ENCODE measurements around the gene RFX4. TPM values are rescaled to one million over a fixed set of nuclear protein-coding genes. Genes with fewer than 3 reads are reported as not detected.

Gene RFX4
- total RNA-seq, 1 donor from 2014 or later = not detected

DNA sequence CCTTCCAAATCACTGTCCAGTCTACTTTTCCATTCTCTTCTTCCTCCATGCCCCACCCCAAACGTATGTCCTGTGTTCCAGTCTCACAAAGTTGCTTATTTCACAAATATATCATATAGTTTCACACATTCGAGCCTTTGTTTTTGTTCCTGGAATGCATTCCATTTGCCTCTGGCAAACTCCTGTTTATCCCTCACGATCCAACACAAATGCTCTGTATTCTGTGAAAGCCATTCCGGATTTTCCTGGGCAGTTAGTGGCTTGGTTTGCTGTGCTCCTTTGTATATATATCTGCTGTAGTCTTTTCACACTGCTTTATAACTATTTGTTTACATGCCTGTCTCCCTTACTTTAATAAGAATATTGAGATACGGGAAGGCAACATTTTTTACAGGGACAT lies 200.7 kb downstream of the RFX4 start:
- TF ChIP-seq, protein P1, sequence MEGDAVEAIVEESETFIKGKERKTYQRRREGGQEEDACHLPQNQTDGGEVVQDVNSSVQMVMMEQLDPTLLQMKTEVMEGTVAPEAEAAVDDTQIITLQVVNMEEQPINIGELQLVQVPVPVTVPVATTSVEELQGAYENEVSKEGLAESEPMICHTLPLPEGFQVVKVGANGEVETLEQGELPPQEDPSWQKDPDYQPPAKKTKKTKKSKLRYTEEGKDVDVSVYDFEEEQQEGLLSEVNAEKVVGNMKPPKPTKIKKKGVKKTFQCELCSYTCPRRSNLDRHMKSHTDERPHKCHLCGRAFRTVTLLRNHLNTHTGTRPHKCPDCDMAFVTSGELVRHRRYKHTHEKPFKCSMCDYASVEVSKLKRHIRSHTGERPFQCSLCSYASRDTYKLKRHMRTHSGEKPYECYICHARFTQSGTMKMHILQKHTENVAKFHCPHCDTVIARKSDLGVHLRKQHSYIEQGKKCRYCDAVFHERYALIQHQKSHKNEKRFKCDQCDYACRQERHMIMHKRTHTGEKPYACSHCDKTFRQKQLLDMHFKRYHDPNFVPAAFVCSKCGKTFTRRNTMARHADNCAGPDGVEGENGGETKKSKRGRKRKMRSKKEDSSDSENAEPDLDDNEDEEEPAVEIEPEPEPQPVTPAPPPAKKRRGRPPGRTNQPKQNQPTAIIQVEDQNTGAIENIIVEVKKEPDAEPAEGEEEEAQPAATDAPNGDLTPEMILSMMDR (IDR thresholded peaks at IDR 0.05; ENCODE audit: unreplicated experiment) = no peak
- Mint-ChIP-seq H3K27ac (no peak overlapping the region), H3K9me3 (no peaks in the 10 kb centered on the region), H3K4me3 (no peak overlapping the region), H3K4me1 (peaks cover 4% of the 10 kb centered on the region), H3K36me3 (peaks cover 28% of the 10 kb centered on the region), H3K27me3 (ENCODE audit: low read depth) (no peaks in the 10 kb centered on the region)
- no peak for DNase-seq (ENCODE audit: low spot score in 2 of 2, unreplicated experiment in 2 of 2)

DNA sequence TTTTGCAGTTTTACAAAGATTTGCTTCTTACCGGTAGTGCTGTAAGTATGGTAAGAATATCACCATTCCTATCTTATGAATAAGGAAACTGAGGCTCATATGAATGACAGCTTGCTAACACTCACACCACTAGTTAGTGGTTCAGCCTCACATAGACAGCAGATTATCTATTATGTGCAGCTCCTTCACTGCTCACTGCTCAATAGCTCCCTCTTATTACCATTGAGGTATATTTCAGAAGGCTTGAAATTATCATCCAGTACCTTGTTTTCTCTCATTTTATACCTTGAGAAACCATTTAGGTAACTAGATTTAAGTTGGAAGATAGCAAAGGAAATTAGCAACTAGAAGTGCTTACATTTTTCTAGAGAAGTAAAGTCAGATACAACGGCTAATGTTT lies 207.2 kb downstream of the RFX4 start:
- no peaks in the 10 kb centered on the region for H3K27me3 Mint-ChIP-seq (ENCODE audit: low read depth)
- H3K36me3 Mint-ChIP-seq = peaks cover 62% of the 10 kb centered on the region
- no peaks in the 10 kb centered on the region for H3K4me1 Mint-ChIP-seq
- H3K4me3 Mint-ChIP-seq = no peak overlapping the region
- no peak overlapping the region for H3K27ac Mint-ChIP-seq
- H3K9me3 Mint-ChIP-seq = peaks cover 12% of the 10 kb centered on the region
- no peak for DNase-seq (ENCODE audit: low spot score in 2 of 2, unreplicated experiment in 2 of 2)
- TF ChIP-seq, protein P1 (IDR thresholded peaks at IDR 0.05; ENCODE audit: unreplicated experiment) = no peak

DNA sequence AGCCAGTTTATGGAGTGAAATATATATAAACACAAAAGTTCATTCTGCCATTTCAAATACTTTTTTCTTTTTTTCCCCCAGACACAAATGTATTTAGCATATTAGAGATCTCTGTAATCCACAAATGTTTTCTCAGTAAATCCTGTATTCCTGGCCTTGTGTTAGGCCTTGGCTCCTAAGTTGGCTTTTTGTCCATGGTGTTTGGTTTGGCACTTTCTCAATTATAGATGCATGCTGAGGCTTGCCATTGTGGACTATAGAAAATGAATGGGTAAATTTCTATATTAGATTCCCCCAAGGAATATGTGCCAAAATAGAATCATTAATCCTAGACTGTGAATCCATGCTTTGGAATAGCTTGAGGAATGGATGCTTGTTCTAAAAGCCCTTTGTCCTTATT lies 208.7 kb downstream of the RFX4 start:
- H3K9me3 Mint-ChIP-seq = peaks cover 12% of the 10 kb centered on the region
- TF ChIP-seq, protein P1 (IDR thresholded peaks at IDR 0.05; ENCODE audit: unreplicated experiment) = no peak
- no peaks in the 10 kb centered on the region for H3K4me1 Mint-ChIP-seq
- H3K4me3 Mint-ChIP-seq = no peak overlapping the region
- H3K27ac Mint-ChIP-seq = no peak overlapping the region
- DNase-seq (ENCODE audit: low spot score in 2 of 2, unreplicated experiment in 2 of 2) = no peak
- peaks cover 54% of the 10 kb centered on the region for H3K36me3 Mint-ChIP-seq
- H3K27me3 Mint-ChIP-seq (ENCODE audit: low read depth) = no peaks in the 10 kb centered on the region

DNA sequence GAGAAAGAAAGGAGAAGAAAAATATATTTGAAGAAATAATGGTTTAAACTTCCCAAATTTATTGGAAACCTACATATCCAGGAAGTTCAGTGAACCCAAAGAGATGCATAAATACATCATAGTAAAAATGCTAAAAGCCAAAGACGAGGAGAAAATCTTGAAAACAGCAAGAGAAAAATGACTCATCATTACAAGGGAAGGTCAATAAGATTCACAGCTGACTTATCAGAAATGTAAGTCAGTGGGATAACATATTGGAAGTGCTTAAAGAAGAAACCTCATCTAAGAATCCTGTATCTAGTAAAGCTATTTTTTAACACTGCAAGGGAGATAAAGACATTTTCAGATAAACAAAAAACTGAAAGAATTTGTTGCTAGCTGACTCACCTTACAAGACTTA lies 211.6 kb downstream of the RFX4 start:
- TF ChIP-seq, protein P1 (IDR thresholded peaks at IDR 0.05; ENCODE audit: unreplicated experiment) = no peak
- Mint-ChIP-seq H3K4me3 (no peak overlapping the region), H3K27me3 (ENCODE audit: low read depth) (no peaks in the 10 kb centered on the region), H3K9me3 (peaks cover 12% of the 10 kb centered on the region), H3K27ac (no peak overlapping the region), H3K36me3 (peaks cover 33% of the 10 kb centered on the region), H3K4me1 (no peaks in the 10 kb centered on the region)
- DNase-seq (ENCODE audit: low spot score in 2 of 2, unreplicated experiment in 2 of 2) = no peak

DNA sequence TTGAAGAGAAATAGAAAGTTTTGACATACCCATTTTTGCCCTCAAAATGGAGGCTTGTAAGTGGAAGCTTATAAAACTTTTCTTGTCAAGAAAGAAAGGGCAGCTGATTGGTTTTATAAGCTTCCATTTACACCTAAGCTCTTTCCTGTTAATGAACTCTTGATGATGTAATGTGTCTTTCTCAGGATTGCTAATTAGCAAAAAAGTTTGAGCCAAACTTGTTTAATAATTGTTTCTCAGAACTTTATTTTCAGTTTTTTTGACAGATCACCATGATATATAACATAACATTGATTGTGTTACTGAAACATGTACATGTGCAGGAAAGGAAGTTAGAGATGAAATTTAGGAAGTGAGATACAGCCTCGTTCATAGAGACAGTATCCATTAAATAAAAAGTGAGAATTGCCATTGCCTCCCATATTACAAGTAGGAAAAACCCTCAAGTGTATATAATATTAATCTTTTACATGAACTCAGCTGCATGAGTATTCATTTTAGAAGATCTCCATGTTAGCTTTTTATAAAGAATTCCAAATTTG lies 218.4 kb downstream of the RFX4 start:
- H3K27ac Mint-ChIP-seq = no peak overlapping the region
- peaks cover 2% of the 10 kb centered on the region for H3K4me1 Mint-ChIP-seq
- TF ChIP-seq, protein P1 (IDR thresholded peaks at IDR 0.05; ENCODE audit: unreplicated experiment) = no peak

More for the DNA sequence above, 218.4 kb downstream of the RFX4 start:
- DNase-seq (ENCODE audit: low spot score in 2 of 2, unreplicated experiment in 2 of 2) = no peak
- Mint-ChIP-seq H3K27me3 (ENCODE audit: low read depth) (no peaks in the 10 kb centered on the region), H3K9me3 (no peaks in the 10 kb centered on the region), H3K36me3 (peaks cover 17% of the 10 kb centered on the region), H3K4me3 (no peak overlapping the region)

All from mesothelial cell of epicardium (in vitro differentiated cells).